ENCODE data around the gene GRM4.

The GRM4 gene

DNA sequence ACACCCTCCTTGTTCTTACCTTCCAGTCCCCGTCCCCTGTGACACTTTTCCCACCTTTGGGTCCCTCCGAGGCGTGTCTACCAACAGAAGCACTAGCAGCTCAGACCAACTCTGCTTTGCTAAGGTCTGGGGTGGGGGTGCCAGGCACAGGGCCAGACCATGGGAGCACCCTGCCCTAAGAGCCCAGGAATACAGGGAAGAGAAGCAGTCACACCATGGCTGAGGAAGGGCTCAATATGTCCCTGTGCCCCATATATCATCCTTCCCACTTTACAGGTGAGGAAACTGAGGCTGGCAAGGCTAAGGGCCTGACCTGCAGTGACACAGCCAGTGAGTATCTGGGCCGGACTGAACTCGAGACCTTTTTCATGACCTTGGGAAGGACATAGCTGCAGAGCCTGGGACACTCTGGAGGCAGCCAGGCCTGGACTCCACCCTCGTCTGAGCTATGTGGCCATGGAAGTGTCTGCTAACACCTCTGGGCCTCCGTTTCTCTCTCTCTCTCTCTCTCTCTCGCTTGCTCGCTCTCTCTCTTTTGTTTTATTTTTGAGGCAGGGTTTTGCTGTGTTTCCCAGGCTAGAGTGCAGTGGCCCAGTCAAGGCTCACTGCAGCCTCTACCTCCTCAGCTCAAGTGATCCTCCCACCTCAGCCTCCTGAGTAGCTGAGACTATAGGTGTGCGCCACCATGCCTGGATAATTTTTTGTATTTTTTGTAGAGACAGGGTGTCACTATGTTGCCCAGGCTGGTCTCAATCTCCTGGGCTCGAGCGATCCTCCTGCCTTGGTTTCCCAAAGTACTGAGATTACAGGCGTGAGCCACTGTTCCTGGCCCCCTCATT, 156.7 kb downstream of the GRM4 start:
- H3K27me3 ChIP-seq (ENCODE audit: insufficient read depth, low read length), result 0 out of 2 replicates have a peak, but pooled peaks cover under 1% of the 10 kb centered on the region
- H3K36me3 ChIP-seq (ENCODE audit: insufficient read depth, low read depth, low read length), result no peaks in the 10 kb centered on the region
- H3K4me1 ChIP-seq (ENCODE audit: insufficient read depth, low read length), result no peaks in the 10 kb centered on the region
- H3K27ac ChIP-seq (ENCODE audit: low read length), result no peak overlapping the region
- H3K4me3 ChIP-seq (ENCODE audit: low read length), result no peak overlapping the region
- peaks cover 10% of the 10 kb centered on the region; the same call in 1 of the 2 replicates for H3K9me3 ChIP-seq (ENCODE audit: insufficient read depth, low read depth, low read length)
- no peak overlapping the region for H3K9ac ChIP-seq (ENCODE audit: low read depth, low read length)

DNA sequence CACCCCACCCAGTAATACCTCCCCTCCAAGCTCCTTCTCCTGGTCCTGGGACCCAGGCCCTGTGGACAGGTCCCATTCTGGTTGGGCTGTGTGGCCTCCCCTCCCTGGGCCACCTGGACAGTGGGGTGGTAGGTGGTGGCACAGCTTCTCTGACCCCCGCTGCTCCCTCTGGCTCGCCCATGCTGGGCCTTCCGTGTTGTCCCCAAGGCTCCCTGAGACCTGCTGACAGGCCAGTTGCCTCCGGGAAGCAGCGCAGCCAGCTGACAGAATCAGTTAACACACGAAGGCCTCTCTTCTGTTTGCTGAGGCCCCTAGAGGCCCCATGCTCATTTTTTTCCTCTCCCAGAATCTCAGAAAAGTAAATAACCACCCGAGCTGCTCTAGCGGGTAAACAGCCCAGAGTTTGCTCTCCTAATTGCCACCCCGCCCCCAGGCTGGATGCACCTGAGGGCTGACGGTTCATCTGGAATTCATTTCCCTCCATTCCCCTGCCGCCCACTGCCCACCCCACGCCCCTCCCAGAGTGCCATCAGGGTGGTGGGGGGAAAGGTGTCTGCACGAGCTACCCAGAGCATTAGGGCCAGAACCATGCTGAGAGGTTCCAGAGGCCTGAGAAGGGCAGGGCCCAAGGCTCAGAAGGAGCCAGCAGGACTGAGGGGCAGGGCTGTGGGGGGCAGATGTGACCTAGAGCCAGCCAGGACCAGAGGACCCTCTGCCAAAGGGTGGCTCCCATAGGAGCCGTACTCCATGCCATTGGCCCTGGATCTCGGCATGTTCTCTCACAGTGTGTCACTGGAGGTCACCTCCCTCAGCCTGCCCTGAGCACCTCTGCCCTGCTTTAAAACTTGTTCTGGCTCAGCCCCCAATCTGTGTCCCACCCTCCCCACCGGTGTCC, 157.5 kb downstream of the GRM4 start:
- no peak overlapping the region for H3K9ac ChIP-seq (ENCODE audit: low read depth, low read length)

DNA sequence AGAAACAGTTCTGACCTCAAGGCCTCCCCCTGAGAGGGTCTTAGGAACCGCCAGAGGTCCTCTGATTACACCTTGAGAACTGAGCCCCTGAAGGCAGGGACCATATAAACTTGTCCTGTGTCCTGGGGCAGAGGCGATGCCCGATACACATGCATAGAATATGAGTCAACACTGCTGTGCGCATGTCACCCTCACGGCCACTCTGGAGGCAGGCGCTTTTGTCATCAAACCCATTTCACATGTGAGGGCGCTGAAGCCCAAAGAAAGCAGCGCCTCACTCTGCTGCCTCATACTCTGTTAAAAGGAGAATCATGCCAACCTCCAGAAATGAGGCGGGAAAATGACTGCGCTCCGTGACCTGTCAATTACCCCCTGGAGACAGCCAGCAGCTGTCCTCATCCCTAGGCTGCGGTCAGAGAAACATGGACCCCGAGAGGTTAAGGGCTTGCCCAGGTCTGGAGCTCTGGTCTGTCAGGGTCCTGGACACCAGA, 158.3 kb downstream of the GRM4 start:
- Histone ChIP-seq H3K4me1 (ENCODE audit: insufficient read depth, low read length) (no peaks in the 10 kb centered on the region), H3K27ac (ENCODE audit: low read length) (no peak overlapping the region), H3K4me3 (ENCODE audit: low read length) (no peak overlapping the region), H3K36me3 (ENCODE audit: insufficient read depth, low read depth, low read length) (no peaks in the 10 kb centered on the region), H3K9me3 (ENCODE audit: insufficient read depth, low read depth, low read length) (peaks cover 10% of the 10 kb centered on the region; the same call in 1 of the 2 replicates), H3K9ac (ENCODE audit: low read depth, low read length) (no peak overlapping the region), H3K27me3 (ENCODE audit: insufficient read depth, low read length) (no peaks in the 10 kb centered on the region)

More for the DNA sequence above, 157.5 kb downstream of the GRM4 start:
- no peak overlapping the region for H3K4me3 ChIP-seq (ENCODE audit: low read length)
- H3K27ac ChIP-seq (ENCODE audit: low read length), result no peak overlapping the region
- H3K9me3 ChIP-seq (ENCODE audit: insufficient read depth, low read depth, low read length), result peaks cover 10% of the 10 kb centered on the region; the same call in 1 of the 2 replicates
- H3K36me3 ChIP-seq (ENCODE audit: insufficient read depth, low read depth, low read length), result no peaks in the 10 kb centered on the region
- H3K27me3 ChIP-seq (ENCODE audit: insufficient read depth, low read length), result no peaks in the 10 kb centered on the region
- no peaks in the 10 kb centered on the region for H3K4me1 ChIP-seq (ENCODE audit: insufficient read depth, low read length)

DNA sequence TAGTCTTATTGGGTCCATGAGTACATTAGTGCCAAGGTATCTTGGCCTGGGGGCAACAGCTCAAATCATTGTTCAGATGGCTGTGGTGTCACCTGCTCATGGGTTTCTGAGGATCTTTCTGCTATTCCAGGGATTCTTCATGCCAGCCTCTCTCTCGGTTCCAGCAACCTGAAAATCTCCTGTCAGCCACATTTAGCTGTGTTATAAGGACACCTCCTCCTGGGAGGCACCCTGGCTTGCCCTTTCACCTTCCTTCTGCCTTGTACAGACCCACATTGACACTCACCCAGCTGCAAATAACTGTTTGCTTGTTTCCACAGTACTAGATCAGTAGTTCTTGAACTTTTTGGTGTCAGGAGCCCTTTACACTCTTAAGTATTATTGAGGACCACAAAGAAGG, 159.9 kb downstream of the GRM4 start:
- Histone ChIP-seq H3K36me3 (ENCODE audit: insufficient read depth, low read depth, low read length) (no peaks in the 10 kb centered on the region), H3K4me1 (ENCODE audit: insufficient read depth, low read length) (no peaks in the 10 kb centered on the region), H3K27me3 (ENCODE audit: insufficient read depth, low read length) (no peaks in the 10 kb centered on the region), H3K4me3 (ENCODE audit: low read length) (no peak overlapping the region), H3K27ac (ENCODE audit: low read length) (no peak overlapping the region), H3K9ac (ENCODE audit: low read depth, low read length) (no peak overlapping the region), H3K9me3 (ENCODE audit: insufficient read depth, low read depth, low read length) (peaks cover 10% of the 10 kb centered on the region; the same call in 1 of the 2 replicates)

DNA sequence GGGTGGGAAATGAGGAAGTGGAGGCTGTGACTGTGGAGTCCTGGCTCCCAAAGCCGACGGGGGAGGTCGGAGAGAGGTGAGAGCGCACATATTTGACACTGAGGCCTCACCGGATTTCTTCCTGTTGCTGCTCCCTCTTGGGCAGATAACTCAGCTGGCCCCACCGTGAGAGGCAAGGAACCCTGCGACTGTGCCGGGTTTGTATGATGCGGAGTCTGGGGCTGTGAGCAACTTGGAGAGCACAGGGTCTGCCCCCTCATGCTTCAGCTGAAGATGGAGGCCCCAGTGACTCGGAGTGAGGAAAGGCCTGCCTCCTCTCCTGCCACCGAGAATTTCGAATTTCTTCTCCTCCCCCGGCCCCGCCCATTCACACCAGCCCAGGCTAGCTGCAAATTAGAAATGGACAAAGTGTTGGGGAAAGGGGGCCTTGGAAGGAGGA, 160.6 kb downstream of the GRM4 start:
- Histone ChIP-seq H3K9ac (ENCODE audit: low read depth, low read length) (no peak overlapping the region), H3K36me3 (ENCODE audit: insufficient read depth, low read depth, low read length) (no peaks in the 10 kb centered on the region), H3K27me3 (ENCODE audit: insufficient read depth, low read length) (no peaks in the 10 kb centered on the region), H3K4me1 (ENCODE audit: insufficient read depth, low read length) (no peaks in the 10 kb centered on the region), H3K4me3 (ENCODE audit: low read length) (no peak overlapping the region), H3K27ac (ENCODE audit: low read length) (no peak overlapping the region), H3K9me3 (ENCODE audit: insufficient read depth, low read depth, low read length) (peaks cover 10% of the 10 kb centered on the region; the same call in 1 of the 2 replicates)

DNA sequence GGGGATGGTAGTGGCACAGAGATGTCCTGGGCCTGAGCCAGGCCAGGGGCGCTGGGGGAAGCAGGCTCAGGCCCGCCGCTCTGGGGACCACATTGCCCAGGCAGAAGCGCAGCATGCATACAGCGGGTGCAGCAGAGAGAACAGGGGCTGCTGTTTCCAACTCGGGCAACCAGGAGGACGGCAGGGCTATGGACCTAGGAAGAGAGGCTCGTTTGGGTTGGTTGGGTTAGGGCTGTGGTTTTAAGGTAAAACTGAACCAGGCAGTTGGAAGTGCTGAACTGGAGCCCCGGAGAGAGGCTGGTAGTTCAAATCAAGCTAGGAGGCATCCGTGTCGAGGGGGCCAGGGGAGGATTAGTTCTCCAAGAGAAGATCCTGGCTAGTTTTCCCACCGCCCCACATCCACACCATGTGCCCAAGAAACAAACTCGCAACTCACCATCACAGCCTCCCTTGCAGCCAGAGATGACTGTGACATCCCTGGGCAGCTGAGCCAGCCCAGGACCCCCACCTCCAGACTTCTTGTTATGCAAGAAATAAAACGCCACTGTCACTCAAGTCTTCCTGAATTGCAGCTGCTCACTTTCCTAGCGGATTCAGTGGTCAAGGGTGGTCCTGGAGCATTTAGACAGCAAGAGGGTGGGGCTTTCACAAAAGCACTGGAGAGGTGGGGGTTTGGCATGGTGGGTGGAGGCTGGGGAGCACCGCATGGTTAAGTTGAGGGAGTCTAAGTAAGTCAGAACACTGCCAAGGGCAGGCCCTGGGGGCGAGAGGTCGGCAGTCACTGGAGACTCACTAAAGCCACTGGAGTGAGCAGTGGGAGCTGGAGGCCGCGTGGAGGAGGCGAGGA, 161.2 kb downstream of the GRM4 start:
- no peaks in the 10 kb centered on the region for H3K27me3 ChIP-seq (ENCODE audit: insufficient read depth, low read length)
- no peaks in the 10 kb centered on the region for H3K4me1 ChIP-seq (ENCODE audit: insufficient read depth, low read length)
- no peaks in the 10 kb centered on the region for H3K36me3 ChIP-seq (ENCODE audit: insufficient read depth, low read depth, low read length)
- no peak overlapping the region for H3K4me3 ChIP-seq (ENCODE audit: low read length)
- H3K9me3 ChIP-seq (ENCODE audit: insufficient read depth, low read depth, low read length), result peaks cover 10% of the 10 kb centered on the region; the same call in 1 of the 2 replicates
- no peak overlapping the region for H3K9ac ChIP-seq (ENCODE audit: low read depth, low read length)
- no peak overlapping the region for H3K27ac ChIP-seq (ENCODE audit: low read length)

DNA sequence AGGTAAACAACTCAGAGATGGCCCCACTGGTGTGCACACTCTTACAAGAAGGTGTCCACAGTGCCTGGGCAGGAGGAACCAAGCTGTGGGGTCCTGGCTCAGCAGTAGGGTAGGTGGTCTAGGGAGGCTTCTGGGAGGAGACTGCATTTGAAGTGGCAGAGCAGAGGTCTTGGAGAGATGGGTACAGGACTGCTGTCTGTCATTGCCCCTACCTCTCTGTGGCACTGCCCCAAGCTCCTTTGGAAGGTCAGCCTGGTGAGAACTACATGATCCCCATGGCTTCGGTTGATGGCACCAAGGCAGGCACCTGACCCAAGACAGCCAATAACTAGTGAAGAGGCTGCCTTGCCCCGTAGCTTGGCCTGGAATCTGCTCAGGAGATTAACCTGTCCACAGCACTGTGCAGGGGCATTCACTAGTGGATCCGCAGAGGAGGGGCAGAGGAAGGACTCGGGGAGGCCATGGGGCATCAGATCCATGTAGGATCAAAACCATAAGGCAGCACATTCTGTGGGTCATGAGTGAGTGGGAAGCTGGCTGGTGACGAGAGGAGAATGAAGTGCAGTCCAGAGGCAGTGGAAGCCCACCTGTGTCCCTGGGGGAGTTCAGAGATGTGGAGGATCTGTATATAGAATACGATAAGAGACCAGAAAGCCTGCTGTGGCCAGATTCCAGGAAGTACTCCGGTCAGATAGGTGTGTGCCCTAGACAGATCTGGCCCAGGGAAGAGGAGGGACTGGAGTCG, 162.0 kb downstream of the GRM4 start:
- Histone ChIP-seq H3K9me3 (ENCODE audit: insufficient read depth, low read depth, low read length) (peaks cover 10% of the 10 kb centered on the region; the same call in 1 of the 2 replicates), H3K9ac (ENCODE audit: low read depth, low read length) (no peak overlapping the region), H3K27me3 (ENCODE audit: insufficient read depth, low read length) (no peaks in the 10 kb centered on the region), H3K4me3 (ENCODE audit: low read length) (no peak overlapping the region), H3K4me1 (ENCODE audit: insufficient read depth, low read length) (no peaks in the 10 kb centered on the region), H3K27ac (ENCODE audit: low read length) (no peak overlapping the region), H3K36me3 (ENCODE audit: insufficient read depth, low read depth, low read length) (no peaks in the 10 kb centered on the region)

DNA sequence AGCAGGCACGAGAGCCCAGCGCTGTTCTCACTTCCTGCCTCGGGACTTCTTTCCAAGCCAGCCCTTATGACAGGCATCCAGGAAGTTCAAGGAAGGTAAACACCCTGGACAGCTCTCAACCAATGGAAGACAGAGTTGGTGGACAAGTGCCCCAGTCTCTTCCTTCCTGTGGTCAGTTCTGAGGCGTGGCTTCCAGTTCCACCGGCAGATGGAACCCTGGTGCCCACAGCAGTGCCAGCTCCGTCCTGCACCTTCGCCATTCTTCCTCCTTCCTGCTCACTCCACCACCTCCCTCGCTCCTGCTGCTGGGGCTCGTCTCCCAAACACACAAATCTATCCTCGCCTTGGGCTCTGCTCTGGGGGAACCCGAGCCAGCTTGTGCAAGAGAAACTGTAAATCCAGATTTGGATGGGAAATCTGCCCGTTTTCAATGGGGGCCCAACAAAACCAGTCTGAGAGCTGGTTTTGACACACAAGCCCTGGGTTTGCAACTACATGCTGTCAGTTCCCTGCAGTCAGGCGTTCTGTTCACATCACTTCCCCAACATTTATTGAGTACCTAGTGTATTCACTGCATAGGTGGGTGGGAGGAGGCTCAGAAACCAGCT, 162.7 kb downstream of the GRM4 start:
- H3K27me3 ChIP-seq (ENCODE audit: insufficient read depth, low read length), result no peaks in the 10 kb centered on the region
- no peaks in the 10 kb centered on the region for H3K36me3 ChIP-seq (ENCODE audit: insufficient read depth, low read depth, low read length)
- H3K9ac ChIP-seq (ENCODE audit: low read depth, low read length), result no peak overlapping the region
- no peaks in the 10 kb centered on the region for H3K4me1 ChIP-seq (ENCODE audit: insufficient read depth, low read length)
- no peak overlapping the region for H3K27ac ChIP-seq (ENCODE audit: low read length)
- peaks cover 10% of the 10 kb centered on the region; the same call in 1 of the 2 replicates for H3K9me3 ChIP-seq (ENCODE audit: insufficient read depth, low read depth, low read length)
- H3K4me3 ChIP-seq (ENCODE audit: low read length), result no peak overlapping the region

DNA sequence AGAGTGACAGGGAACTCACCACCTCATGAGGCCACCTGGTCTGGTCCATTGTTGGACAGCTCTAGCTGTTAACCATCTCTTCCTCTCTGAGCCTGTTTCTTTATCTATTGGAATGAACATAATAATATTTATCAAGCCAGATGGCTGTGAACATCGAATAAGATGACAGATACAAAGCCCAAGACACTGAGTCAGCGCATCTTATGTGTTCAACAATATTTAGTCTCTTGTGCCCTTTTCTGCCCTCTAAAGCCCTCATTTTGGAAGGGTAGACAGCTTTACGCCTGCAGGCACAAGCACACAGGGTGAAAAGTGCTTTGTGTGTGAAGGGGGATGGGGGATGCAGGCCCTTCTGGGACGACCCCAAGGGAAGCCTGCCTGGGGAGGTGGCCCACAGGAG, 164.0 kb downstream of the GRM4 start:
- H3K27me3 ChIP-seq (ENCODE audit: insufficient read depth, low read length), result peaks cover 10% of the 10 kb centered on the region

DNA sequence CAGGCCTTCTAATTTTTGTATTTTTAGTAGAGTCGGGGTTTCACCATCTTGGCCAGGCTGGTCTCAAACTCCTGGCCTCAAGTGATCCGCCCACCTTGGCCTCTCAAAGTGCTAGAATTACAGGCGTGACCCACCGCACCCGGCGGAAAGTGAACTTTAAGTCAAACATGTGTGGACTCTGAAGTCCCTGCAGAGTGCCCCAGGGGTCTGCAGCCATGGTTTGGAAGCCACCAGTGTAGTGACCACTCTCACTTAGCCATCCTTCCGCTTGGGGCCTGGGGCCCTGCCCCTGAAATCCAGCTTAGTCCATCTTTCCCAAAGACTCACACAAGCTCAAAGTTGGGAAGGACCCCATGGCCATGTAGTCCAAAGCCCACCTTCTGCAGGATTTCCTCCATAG, 164.5 kb downstream of the GRM4 start:
- H3K27ac ChIP-seq (ENCODE audit: low read length), result no peak overlapping the region
- H3K9ac ChIP-seq (ENCODE audit: low read depth, low read length), result no peak overlapping the region
- H3K27me3 ChIP-seq (ENCODE audit: insufficient read depth, low read length), result peaks cover 14% of the 10 kb centered on the region
- peaks cover 2% of the 10 kb centered on the region; the same call in 1 of the 2 replicates for H3K9me3 ChIP-seq (ENCODE audit: insufficient read depth, low read depth, low read length)
- no peaks in the 10 kb centered on the region for H3K36me3 ChIP-seq (ENCODE audit: insufficient read depth, low read depth, low read length)
- no peaks in the 10 kb centered on the region for H3K4me1 ChIP-seq (ENCODE audit: insufficient read depth, low read length)
- no peak overlapping the region for H3K4me3 ChIP-seq (ENCODE audit: low read length)

More for the DNA sequence above, 164.0 kb downstream of the GRM4 start:
- Histone ChIP-seq H3K36me3 (ENCODE audit: insufficient read depth, low read depth, low read length) (no peaks in the 10 kb centered on the region), H3K27ac (ENCODE audit: low read length) (no peak overlapping the region), H3K4me3 (ENCODE audit: low read length) (no peak overlapping the region), H3K4me1 (ENCODE audit: insufficient read depth, low read length) (no peaks in the 10 kb centered on the region), H3K9me3 (ENCODE audit: insufficient read depth, low read depth, low read length) (peaks cover 6% of the 10 kb centered on the region; the same call in 1 of the 2 replicates), H3K9ac (ENCODE audit: low read depth, low read length) (no peak overlapping the region)

Data from iPS-20b (cell line).